K562 (cell line): ENCODE results near the gene PPY. TPM values are rescaled to one million over a fixed set of nuclear protein-coding genes. Genes with fewer than 3 reads are reported as not detected.
A peak's percentile ranks its signal among the peaks of the same experiment; 100 is the strongest.

Experiments used
- ATAC-seq: fragments of 200-7000 bp; cut with Tn5 transposase; 3 replicates; pipeline ENCODE4 v1.9.1; 2020; ENCODE audit warnings: moderate library complexity
- BruUV-seq: library from RNA; stranded (reverse); fragments of 400-500 nt; replicated peaks from 2 replicates; lab custom pipeline; 2021; lab: Mats Ljungman, UMichigan
- CTCF ChIA-PET: fragments of 300-600 bp; formaldehyde crosslinking; extraction: SDS; loops from one replicate; lab custom pipeline; 2021; ENCODE audit warnings: low intra/inter-chr PET ratio; lab: Yijun Ruan, JAX
- POLR2A ChIA-PET: fragments of 300-600, 350-650 bp; sonication (Branson Sonifier 250); formaldehyde crosslinking; extraction: SDS; loops from one replicate; lab custom pipeline; 2021; ENCODE audit warnings: antibody characterized with exemption, inconsistent platforms; lab: Yijun Ruan, JAX
- DNase-seq, 4 experiments: peaks; one replicate each; pipeline versions ENCODE4 v3.0.0 to v3.0.0-alpha.2; 2011 to 2018; ENCODE audit warnings: low spot score in 3 of 4, mixed read lengths in 3 of 4; ENCODE audit errors: extremely low read depth in 1 of 4
- FAIRE-seq: peaks from 2 replicates; lab custom pipeline; 2011; peaks lifted over from hg19 to GRCh38; lab: Jason Lieb, UNC
- H2AFZ ChIP-seq: 2 replicates; pipeline ENCODE4 v1.6.0; 2011; ENCODE audit warnings: low read depth, low read length, control low read depth, inconsistent platforms
- H3K27ac ChIP-seq: fragments of 200-600 bp; 3 replicates; pipeline ENCODE4 v1.8.0; 2011; ENCODE audit warnings: low read depth, mild to moderate bottlenecking, control low read depth, inconsistent platforms, low read length, moderate library complexity, mixed read lengths; ENCODE audit errors: extremely low read depth
- H3K27me3 ChIP-seq, 2 experiments: fragments of 300-600 bp in 1 of 2; 2 replicates in 1 of 2; 3 replicates in 1 of 2; pipeline versions ENCODE4 v1.6.0 to v1.8.0; 2011; ENCODE audit warnings: inconsistent platforms in 2 of 2, low read length in 2 of 2, mild to moderate bottlenecking in 1 of 2, mixed read lengths in 1 of 2, moderate library complexity in 1 of 2; ENCODE audit not compliant: control insufficient read depth in 2 of 2, insufficient read depth in 2 of 2
- H3K36me3 ChIP-seq: fragments of 300-600 bp; 3 replicates; pipeline ENCODE4 v1.8.0; 2011; ENCODE audit warnings: mild to moderate bottlenecking, low read length, inconsistent platforms; ENCODE audit not compliant: control insufficient read depth, insufficient read depth
- H3K4me1 ChIP-seq, 2 experiments: fragments of 200-600 bp in 1 of 2; replicated peaks in 1 of 2; 2 replicates in 1 of 2; 3 replicates in 1 of 2; pipeline versions ENCODE4 v1.5.1 to v1.8.0; 2011; ENCODE audit warnings: inconsistent platforms in 2 of 2, low read length in 2 of 2, mild to moderate bottlenecking in 1 of 2, mixed read lengths in 1 of 2, moderate library complexity in 1 of 2; ENCODE audit not compliant: control insufficient read depth in 2 of 2, insufficient read depth in 2 of 2
- H3K4me2 ChIP-seq: 2 replicates; pipeline ENCODE4 v1.6.1; 2011; ENCODE audit warnings: low read length, control low read depth, inconsistent platforms, mixed read lengths; ENCODE audit not compliant: insufficient read depth
- H3K4me3 ChIP-seq: fragments of 200-600 bp; sonication (generic), shearing (Covaris generic); 2 replicates; pipeline ENCODE4 v1.5.1; 2016; ENCODE audit warnings: control low read depth, inconsistent platforms
- H3K79me2 ChIP-seq: fragments of 200-600 bp; 3 replicates; pipeline ENCODE4 v1.8.0; 2011; ENCODE audit warnings: low read length, inconsistent platforms; ENCODE audit not compliant: control insufficient read depth, insufficient read depth
- H3K9ac ChIP-seq, 2 experiments: 2 replicates each; pipeline versions ENCODE4 v1.6.0 to v1.6.1; 2011; ENCODE audit warnings: low read depth in 2 of 2, low read length in 2 of 2, control low read depth in 1 of 2, inconsistent platforms in 1 of 2, mild to moderate bottlenecking in 1 of 2, mixed read lengths in 1 of 2; ENCODE audit not compliant: insufficient read depth in 1 of 2
- H3K9me1 ChIP-seq: one replicate; pipeline ENCODE4 v1.6.0; 2011; ENCODE audit warnings: inconsistent platforms, mild to moderate bottlenecking, low read length, moderate library complexity; ENCODE audit not compliant: control insufficient read depth, insufficient read depth
- H3K9me3 ChIP-seq: replicated peaks from 2 replicates; pipeline ENCODE4 v1.5.1; 2011; ENCODE audit warnings: low read depth, low read length, inconsistent platforms; ENCODE audit not compliant: control insufficient read depth, insufficient read depth
- H4K20me1 ChIP-seq: replicated peaks from 2 replicates; pipeline ENCODE4 v1.6.1; 2011; ENCODE audit warnings: low read length, inconsistent platforms, mixed read lengths; ENCODE audit not compliant: control insufficient read depth, insufficient read depth
- CBX3 ChIP-seq, 2 experiments: IDR thresholded peaks; 1 replicate in 1 of 2; 2 replicates in 1 of 2; pipeline ENCODE4 v1.6.1; 2012; ENCODE audit warnings: inconsistent platforms in 2 of 2, low read length in 2 of 2, borderline replicate concordance in 1 of 2, control low read depth in 1 of 2
- CXXC5 ChIP-seq: fragments of 250-450 bp; sonication (Bioruptor Pico); IDR thresholded peaks from 2 replicates; pipeline ENCODE4 v1.8.0; 2022; ENCODE audit warnings: inconsistent platforms, mild to moderate bottlenecking, moderate library complexity
- DIDO1 ChIP-seq: fragments of 450-650 bp; IDR thresholded peaks from 2 replicates; pipeline ENCODE4 v1.6.1; 2016; ENCODE audit warnings: low read depth, missing biosample characterization, missing genetic modification characterization
- KAT8 ChIP-seq: fragments of 450-650 bp; IDR thresholded peaks from 2 replicates; pipeline ENCODE4 v1.6.1; 2016; ENCODE audit warnings: low read depth, mild to moderate bottlenecking
- SMARCA4 ChIP-seq: fragments of 450-650 bp; IDR thresholded peaks from 2 replicates; pipeline ENCODE4 v1.6.1; 2016
- TRIM24 ChIP-seq, 2 experiments: fragments of 450-650 bp; IDR thresholded peaks; 2 replicates each; pipeline ENCODE4 v1.6.1; 2016
- ZNF764 ChIP-seq: fragments of 250-450 bp; sonication (Bioruptor Pico); IDR thresholded peaks from 2 replicates; pipeline ENCODE4 v1.4.0; 2020; ENCODE audit warnings: low read depth, mild to moderate bottlenecking, moderate library complexity
- WGBS: fragments of 100-300 bp; shearing (Covaris generic); methylation state at CpG from one replicate; pipeline ENCODE4 v1.1.6; 2016; ENCODE audit warnings: low coverage, mixed read lengths; ENCODE audit not compliant: insufficient coverage; ENCODE audit errors: missing lambda C conversion rate; 5-methylcytosine and 5-hydroxymethylcytosine counted together
- in situ Hi-C: fragments of 300-500 bp; cut with MboI; formaldehyde crosslinking; loops from 4 replicates; pipeline ENCODE4 v1.15.0; 2018; ENCODE audit warnings: inconsistent platforms, mixed read lengths
- intact Hi-C: fragments of 100-400 bp; cut with micrococcal nuclease; formaldehyde crosslinking; loops from 2 replicates; pipeline ENCODE4 v1.14.2; 2022
- polyA plus RNA-seq, 8 experiments: library from polyadenylated mRNA; depleted of rRNA in 4 of 8; stranded (reverse) in 5 of 8; unstranded in 3 of 8; fragments of >200 nt; fragmentation: Nextera tagmentation in 2 of 8; fragmentation: Illumina TruSeq in 1 of 8; extraction: Ambion mirVana in 2 of 8; extraction: Trizol in 1 of 8; gene quantifications; 2 replicates each; pipeline versions ENCODE4 v1.2.1 to v1.2.3, GENCODE V29; 2011 to 2014; ENCODE audit warnings: inconsistent platforms in 1 of 8, missing spikeins in 1 of 8
- total RNA-seq, 7 experiments: library from RNA; depleted of rRNA in 6 of 7; stranded (reverse); fragments of >200 nt in 6 of 7; fragmentation: Illumina TruSeq in 2 of 7; extraction: Trizol in 2 of 7; gene quantifications; 2 replicates each; pipeline versions ENCODE4 v1.2.1 to v1.2.3, GENCODE V29; 2011 to 2021; ENCODE audit warnings: low replicate concordance in 1 of 7
- TF ChIP-seq, protein P1 (sequence below), 2 experiments: fragments of 450-650 bp; formaldehyde crosslinking in 1 of 2; IDR thresholded peaks; 2 replicates each; pipeline versions ENCODE4 v1.4.0 to v1.6.1; 2014 to 2020; ENCODE audit warnings: mild to moderate bottlenecking in 2 of 2, borderline replicate concordance in 1 of 2, low read depth in 1 of 2

The PPY gene
- total and polyA plus RNA-seq, 9 of the 15 experiments (the other 6 are each of a cell fraction or from before 2014, with no cell fraction given) = not detected

DNA sequence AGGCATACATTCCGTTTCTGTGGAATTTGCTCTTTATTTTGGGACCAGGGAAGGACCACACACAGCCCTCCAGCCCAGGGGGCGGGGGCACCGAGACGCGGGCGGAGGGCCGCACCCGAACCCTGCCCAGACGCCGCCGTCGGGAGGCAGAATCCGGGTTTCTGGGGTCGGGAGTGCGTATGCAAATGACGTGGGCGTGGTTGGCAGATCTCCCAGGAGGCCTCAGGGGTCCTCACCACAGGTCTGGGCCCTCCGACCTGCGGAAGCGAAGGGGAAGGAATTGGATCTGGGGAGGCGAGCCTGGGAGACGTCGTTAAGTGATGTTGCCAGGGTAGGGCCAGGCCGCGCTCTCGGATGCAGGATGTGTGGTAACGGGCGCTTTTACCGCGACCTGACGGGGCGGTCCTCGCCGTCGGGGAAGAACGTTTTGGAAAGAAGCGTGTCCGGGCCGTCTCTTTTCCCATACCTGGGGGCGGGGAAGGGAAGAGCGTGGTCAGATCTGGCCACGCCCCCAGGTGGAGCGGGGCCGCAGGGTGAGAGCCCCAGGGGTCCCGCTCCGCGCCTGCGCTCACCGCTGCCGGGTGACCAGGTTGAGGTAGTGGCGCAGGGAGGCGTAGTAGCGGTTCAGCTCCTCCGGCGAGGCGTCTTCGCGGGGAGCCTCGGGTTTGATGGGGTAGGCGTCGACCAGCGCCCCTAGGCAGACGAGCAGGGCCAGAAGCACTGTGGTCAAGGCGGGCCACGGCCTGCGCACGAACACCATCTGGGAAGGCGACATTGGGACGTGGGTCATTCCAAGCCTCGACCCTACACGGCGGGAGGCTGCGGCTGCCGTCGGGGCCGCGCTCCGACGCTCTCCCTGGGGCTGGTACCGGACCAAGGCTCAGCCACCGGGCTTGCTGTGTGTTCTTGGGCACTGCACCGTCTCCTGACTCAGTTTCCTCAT is 10.7 kb upstream of the PPY start (continued):
- TF ChIP-seq KAT8 (no peak), DIDO1 (tag) (no peak), TRIM24 (IDR thresholded peaks at IDR 0.05) (peak in 1 of 2 experiments; percentile 41; a peak in 1 of 4 replicates), CXXC5 (CRISPR knock-in tag) (peak; percentile 51), CBX3 (IDR thresholded peaks at IDR 0.05; ENCODE audit: borderline replicate concordance in 1 of 2, low read length in 2 of 2) (no peak), SMARCA4 (no peak)

- no peaks in the 10 kb centered on the region for H3K79me2 ChIP-seq
- ATAC-seq (peak; percentile 14; the same call in 2 of the 3 replicates), FAIRE-seq (no peak), DNase-seq (peak in 2 of 4 experiments; percentile 41 to 42)
- H3K4me2 ChIP-seq = peak overlapping the region; percentile 55; the same call in 1 of the 2 replicates
- peak overlapping the region; percentile 77 for H2AFZ ChIP-seq
- no peak overlapping the region for H3K4me3 ChIP-seq
- BruUV-seq = no TSS peak
- ChIA-PET POLR2A (interaction anchor here (0.8 kb wide), 1 partner anchor 8 kb away, joined by 3 read pairs; no protein-coding TSS in a partner anchor), CTCF (no interaction called here)
- H3K9me3 ChIP-seq = no peaks in the 10 kb centered on the region
- H3K9me1 ChIP-seq = no peaks in the 10 kb centered on the region
- H3K9ac ChIP-seq = peak overlapping the region in 1 of 2 experiments; percentile 87; a peak in 2 of 4 replicates
- no peaks in the 10 kb centered on the region; the same call in none of the 2 replicates for H4K20me1 ChIP-seq
- 8% methylated on average over 16 of the region's 19 CpGs for WGBS
- no peak overlapping the region for H3K27ac ChIP-seq
- no peaks in the 10 kb centered on the region for H3K36me3 ChIP-seq
- in situ Hi-C loops = no loop called here
- H3K27me3 ChIP-seq = peaks cover 35 to 68% of the 10 kb centered on the region in 2 experiments; a peak in 4 of 5 replicates
- peaks cover 0 to 16% of the 10 kb centered on the region in 2 experiments; a peak in 3 of 5 replicates for H3K4me1 ChIP-seq
- TF ChIP-seq, protein P1, sequence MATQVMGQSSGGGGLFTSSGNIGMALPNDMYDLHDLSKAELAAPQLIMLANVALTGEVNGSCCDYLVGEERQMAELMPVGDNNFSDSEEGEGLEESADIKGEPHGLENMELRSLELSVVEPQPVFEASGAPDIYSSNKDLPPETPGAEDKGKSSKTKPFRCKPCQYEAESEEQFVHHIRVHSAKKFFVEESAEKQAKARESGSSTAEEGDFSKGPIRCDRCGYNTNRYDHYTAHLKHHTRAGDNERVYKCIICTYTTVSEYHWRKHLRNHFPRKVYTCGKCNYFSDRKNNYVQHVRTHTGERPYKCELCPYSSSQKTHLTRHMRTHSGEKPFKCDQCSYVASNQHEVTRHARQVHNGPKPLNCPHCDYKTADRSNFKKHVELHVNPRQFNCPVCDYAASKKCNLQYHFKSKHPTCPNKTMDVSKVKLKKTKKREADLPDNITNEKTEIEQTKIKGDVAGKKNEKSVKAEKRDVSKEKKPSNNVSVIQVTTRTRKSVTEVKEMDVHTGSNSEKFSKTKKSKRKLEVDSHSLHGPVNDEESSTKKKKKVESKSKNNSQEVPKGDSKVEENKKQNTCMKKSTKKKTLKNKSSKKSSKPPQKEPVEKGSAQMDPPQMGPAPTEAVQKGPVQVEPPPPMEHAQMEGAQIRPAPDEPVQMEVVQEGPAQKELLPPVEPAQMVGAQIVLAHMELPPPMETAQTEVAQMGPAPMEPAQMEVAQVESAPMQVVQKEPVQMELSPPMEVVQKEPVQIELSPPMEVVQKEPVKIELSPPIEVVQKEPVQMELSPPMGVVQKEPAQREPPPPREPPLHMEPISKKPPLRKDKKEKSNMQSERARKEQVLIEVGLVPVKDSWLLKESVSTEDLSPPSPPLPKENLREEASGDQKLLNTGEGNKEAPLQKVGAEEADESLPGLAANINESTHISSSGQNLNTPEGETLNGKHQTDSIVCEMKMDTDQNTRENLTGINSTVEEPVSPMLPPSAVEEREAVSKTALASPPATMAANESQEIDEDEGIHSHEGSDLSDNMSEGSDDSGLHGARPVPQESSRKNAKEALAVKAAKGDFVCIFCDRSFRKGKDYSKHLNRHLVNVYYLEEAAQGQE (IDR thresholded peaks at IDR 0.05; ENCODE audit: borderline replicate concordance) = peak; percentile 62
- TF ChIP-seq, protein P1 (CRISPR knock-in tag; IDR thresholded peaks at IDR 0.05; ENCODE audit: low read depth) = no peak
- TF ChIP-seq ZNF764 (CRISPR knock-in tag) = no peak
- intact Hi-C loops = no loop called here
Observed at GRCh38 chr17:43952351-43952723, 10.1 kb upstream of the PPY start.
